NCI-H1694 treated with DMSO at 0.1 percent for 48 hours (cell line): ENCODE measurements around the gene USP32.
"Not testable (repeated sequence)": the region's sequence is repeated elsewhere in the genome, so short reads cannot be mapped to it uniquely, and the experiment has no call there.

Source experiments
- DNase-seq: peaks from one replicate; lab custom pipeline; 2025; lab: John Stamatoyannopoulos, UW

USP32 gene

DNA sequence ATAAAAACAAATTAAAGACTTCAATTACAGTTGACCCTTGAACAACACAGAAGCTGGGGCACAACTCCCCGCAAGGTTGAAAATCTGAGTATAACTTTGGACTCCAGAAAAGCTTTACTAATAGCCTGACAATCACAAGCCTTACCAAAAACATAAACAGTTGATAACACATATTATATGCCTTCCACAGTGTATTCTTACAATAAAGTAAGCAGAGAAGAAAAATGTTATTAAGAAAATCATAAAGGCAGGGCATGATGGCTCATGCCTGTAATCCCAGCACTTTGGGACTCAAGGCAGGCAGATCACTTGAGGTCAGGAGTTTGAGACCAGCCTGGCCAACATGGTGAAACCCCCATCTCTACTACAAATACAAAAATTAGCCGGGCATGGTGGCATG, 58.9 kb downstream of the USP32 start:
- not testable (repeated sequence) for DNase-seq

DNA sequence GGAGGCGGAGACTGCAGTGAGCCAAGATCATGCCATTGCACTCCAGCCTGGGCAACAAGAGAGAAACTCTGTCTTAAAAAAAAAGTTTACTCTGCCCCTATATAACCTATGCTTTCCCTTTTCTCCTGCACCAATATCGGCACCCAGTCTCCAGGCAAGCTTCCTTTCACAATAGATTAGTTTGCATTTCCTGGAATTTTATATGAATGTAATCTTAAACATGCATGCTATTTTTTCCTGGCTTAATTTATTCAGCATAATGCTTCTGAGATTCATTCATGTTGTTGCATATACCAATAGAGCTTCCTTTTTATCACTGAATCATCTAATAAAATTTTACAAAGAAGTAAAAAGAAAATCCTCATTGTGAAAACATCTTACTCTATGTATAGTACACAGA, 59.4 kb downstream of the USP32 start:
- DNase-seq: no peak

DNA sequence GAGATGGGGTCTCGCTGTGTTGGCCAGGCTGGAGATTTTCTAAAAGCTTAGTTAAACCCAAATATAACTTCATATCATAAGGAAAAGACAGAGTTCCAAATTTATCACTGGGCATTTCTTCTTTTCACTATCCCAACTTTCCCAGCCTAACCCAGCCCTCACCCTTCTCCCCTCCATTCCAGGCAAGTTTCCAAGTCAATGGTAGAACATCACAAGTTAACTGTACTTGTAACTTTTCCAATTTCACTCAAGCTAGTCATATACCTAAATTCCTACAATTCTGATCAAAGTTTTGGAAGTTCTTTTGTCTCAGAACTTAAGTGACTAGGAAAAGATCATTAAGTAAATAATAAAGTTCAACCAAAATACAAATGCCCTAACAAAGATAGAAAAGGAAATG, 61.2 kb downstream of the USP32 start:
- DNase-seq: no peak

DNA sequence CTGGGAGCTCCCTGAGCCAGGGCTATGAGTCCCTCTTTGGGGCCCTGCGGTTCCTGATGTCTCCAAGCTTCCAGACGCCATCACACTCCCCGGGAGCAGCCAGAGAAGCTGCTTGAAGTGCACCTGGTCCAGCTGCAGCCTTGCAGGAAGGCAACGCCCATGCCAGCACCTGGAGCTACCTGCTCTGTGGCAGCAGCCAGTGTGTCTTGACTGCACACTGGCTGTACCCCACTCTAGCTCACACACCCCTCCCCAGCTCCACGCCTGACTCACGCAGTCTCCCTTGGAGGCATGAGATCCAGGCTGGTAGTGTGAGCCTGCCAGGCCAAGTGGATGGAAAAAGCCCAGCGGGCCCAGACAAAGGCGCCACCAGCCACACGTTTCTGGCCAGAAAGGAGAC, 63.3 kb downstream of the USP32 start:
- DNase-seq: no peak

DNA sequence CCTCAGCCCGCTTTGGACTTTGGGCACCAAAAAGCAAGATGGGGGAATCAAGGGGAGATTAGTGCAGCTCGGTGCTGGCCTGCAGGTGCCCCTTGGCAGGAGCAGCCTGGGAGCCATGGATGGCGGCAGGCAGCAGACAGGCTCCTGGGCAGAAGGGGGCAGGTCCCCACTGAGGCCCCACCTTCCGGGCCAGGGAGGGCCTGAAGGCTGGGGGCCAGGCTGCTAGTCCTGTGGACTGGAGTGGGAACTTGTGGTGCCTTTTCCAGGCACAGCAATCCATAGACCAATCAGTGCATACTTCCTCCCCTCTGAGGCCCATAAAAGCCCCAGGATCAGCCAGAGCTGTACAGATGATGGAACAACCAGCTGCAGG, 64.0 kb downstream of the USP32 start:
- DNase-seq: no peak

DNA sequence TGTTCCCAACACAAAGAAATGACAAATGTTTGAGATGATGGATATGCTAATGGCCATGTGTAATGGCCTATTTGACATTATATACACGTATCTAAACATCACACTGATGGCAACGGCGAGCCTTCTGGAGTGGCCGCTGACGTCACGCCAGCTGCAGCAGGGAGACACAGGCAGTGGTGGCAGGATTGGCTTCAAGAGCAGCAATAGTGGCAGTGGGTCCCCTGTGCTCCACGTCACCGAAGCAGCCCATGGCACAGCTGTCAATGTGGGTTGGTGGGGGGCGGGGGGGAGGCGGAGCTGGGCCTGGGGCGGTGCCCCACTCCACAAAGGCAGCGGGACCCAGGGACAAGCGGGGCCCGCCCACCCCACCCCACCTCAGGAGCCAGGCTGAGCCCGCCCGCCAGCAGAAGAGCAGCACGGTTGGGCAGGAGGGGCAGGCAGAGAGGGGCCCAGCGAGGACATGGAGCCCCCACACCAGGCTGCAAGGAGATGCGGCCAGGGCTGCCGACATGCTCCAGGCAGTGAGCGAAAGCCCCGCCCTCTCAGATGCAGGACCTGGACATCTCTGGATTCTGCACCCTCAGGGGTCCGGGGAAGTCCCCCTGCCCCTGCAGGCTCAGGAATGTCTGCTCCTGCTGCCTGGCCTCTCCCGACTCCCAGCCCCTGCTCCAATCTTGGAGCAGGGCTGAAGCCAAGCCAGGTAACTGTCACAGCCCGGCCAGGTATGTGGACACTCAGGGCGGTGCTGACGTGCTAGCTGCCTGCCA, 64.6 kb downstream of the USP32 start:
- no peak for DNase-seq

DNA sequence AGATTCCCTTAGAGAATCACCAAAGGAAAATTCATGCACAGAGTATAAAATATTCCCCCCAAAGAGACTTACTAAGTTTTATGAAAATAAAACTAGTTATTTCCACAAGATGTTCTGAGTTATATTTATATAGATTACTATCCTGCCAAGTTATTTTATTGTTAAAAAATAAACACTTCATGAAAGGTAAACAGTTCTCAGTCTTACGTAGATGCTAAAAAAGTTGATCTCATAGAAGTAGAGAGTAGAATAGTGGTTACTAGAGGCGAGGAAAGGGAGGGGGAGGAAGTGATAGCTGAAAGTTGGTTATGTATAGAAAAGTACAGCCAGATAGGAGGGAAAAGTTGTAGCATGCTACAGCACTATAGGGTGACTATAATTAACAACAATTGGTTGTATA, 65.2 kb downstream of the USP32 start:
- no peak for DNase-seq

DNA sequence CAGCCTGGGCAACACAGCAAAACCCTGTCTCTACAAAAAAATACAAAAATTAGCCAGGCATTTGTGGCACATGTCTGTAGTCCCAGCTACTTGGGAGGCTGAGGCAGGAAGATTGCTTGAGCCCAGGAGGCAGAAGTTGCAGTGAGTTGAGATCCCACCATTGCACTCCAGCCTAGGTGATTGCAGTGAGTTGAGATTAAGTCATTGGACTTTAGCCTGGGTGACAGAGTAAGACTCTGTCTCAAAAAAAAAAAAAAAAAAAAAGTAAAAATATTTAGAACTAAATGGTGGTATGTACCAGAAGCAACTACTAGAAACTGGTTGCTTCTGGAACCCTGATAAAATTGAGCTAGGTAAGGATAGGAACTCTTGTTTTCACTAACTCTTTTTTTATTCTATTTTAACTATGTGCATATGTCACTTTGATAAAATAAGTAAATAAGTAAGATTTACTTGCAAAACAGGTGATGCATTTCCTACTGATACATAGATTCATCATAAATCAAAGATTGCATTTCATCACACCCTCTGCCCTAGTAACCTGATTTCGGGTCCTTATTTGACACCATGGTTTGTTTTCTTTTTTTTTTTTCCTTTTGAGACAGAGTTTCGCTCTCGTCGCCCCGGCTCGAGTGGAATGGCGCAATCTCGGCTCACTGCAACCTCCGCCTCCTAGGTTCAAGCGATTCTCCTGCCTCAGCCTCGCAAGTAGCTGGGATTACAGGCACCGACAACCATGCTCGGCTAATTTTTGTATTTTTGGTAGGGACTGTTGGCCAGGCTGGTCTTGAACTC, 66.0 kb downstream of the USP32 start:
- DNase-seq: no peak

DNA sequence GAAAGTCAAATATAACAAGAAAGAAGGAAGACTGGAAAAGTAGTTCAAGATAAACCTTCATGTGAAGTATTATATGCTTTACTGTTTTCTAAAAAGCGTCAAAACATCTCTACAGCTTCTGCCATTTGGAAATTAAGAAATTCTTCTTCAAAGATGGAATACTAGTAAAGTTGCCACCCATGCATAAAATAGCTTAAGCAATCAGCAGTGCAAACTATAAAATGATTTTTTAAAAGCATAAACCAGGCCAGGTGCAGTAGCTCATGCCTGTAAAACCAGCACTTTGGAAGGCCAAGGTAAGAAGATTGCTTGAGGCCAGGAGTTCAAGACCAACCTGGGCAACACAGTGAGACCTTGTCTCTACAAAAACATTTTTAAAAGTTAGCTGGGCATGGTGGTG, 68.2 kb downstream of the USP32 start:
- no peak for DNase-seq

DNA sequence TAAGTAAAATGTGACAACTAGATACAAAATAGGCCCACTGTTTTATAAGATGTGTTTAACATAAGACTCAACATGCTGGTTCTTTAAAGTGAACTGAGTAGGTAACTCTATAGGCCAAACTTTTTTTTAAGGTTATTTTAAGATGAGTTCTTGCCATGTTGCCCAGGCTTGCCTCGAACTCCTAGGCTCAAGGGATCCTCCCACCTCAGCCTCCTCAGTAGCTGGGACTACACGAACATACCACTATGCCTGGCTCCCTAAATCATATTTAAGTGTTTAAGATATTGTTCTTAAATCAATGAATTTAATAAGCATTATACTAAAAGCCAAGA, 69.9 kb downstream of the USP32 start:
- DNase-seq: no peak

DNA sequence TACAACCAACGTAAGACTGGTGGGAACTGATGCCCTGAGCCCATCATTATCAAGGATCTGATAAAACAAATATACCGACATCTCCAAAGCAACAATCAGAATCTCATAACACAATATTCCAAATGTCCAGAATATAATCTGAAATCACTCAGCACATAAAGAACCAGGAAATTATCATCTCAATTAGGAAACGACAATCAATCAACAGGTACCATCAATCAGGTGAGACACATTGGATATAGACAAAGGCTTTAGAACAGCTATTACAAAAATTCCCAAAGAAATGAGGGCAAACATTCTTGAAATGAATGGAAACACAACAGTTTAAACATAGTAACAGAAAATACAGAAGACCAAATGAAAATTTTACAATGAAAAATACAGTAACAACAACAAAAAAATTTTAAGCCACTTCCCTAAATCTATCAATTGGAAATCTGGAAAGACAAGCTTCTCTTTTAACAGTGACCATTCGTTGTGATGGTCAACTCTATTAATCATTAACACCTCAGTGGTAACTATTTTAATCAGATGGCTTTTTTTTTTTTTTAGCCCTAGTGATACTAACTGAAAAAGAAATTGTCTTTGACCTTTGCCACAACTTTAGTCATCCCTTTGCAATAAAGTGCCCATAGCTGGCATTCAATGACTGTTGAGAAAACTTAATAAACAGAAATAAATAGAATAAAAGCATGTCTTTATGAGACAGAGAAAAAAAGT, 70.4 kb downstream of the USP32 start:
- no peak for DNase-seq

DNA sequence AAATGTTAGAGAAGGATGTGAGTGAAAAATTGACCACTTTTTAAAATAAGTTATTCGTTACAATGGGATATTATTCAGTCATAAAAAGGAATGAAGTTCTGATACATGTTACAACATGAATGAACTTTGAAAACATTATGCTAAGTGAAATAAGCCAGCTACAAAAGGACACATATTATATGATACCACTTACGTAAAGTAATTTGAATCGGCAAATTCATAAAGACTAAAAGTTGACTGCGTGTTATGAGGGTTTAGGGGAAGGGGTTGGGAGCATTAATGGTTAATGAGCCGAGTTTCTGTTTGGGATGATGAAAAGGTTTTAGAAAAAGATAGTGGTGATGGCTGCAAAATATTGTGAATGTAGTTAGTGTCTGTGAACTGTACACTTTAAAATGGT, 73.1 kb downstream of the USP32 start:
- DNase-seq: no peak

DNA sequence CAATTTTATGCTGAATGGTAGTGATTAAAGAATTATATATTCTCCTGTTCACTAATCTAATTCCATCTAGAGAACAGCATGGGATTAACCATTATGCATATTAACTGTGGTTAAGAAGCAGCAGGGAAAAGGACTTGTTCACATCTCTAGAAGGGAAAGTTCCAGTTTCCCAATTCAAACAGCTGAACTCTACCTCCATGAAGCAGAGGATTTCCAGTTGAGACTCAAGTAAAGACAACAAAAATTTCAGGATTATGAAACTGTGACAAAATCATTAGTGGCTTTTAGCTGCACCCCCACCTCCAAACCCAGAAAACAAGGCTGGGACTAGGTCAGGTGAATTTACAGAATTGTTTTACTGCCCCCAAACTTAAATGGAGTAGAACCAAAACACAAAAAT, 73.6 kb downstream of the USP32 start:
- DNase-seq: no peak

DNA sequence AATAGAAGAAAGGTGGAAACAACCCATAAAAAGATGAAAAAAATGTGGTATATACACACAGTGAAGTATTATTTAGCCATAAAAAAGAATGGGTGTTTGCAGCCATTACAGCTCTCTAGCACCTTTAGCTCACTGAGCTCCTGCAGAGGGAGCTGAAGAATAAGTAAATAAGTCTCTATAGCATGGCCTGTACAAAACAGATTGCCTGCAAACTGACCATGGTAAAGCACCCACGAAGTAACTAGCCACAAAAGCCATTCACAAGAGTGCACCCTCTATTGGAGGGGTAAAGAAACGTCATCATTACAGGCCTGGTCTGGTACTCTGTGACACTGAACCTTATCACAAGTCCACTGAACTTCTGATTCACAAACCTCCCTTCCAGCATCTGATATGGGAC, 76.3 kb downstream of the USP32 start:
- no peak for DNase-seq

DNA sequence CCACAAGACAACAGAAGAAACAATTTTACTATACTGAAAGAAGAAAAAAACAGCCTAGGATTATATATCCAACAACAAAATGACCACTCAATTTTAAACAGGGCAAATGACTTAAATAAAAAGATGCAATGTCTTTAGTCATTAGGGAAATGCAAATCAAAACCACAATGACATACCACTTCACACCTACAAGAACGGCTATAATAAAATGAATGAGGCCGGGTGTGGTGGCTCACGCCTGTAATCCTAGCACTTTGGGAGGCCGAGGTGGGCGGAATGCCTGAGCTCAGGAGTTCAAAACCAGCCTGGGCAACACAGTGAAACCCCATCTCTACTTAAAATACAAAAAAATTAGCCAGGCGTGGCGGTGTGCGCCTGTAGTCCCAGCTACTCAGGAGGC, 77.0 kb downstream of the USP32 start:
- DNase-seq: not testable (repeated sequence)

DNA sequence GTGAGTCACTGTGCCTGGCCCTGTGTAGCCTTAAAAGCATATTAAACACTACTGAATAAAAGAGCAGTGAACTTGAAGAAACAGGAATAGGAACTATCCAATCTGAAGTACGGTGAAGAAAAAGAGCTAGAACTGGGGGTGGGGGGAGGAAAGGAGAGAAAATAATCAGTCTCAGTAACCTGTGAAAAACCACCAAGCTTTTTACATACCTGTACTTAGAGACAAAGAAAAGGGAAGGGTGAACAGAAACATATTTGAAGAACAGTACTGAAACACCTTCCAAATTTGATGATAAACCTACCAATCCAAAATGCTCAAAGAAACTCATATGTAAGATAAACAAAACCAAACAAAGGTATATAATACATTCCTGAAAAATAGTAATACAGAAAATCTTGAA, 77.5 kb downstream of the USP32 start:
- DNase-seq: no peak

DNA sequence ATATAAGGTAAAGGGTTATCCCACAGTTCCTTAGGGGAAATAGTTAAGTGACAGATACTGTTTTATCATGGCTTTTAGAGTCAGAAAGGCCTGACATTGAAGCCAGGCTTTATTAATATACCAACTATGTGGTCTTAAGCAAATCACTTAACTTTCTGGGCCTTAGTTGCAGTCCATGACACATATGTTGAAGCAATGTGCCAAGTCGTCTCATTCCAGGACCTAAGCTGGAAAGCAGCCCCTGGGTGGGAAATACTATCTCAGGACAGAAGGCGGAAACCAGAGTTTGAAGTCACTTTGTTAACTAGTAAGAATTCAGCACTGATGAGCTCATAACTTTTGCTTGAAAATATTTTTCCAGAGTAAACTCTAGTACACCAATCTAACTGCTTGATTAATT, 80.0 kb downstream of the USP32 start:
- DNase-seq: no peak

DNA sequence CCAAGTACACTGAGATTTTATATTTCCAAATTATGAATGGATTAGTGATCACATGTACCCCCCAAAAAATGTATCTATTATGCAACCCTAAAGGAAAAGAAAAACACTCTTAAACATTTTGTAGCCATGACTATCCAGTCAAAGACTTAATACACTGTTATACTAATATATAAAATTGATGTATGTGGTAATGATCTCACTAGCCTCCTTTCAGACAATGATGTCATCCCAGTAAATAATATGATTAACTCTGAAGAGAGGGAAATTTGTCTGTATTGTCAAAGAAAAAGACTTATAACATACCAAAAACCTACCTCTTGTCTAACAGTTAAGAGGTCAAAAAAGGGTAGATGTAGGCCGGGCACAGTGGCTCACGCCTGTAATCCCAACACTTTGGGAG, 80.7 kb downstream of the USP32 start:
- DNase-seq: no peak

DNA sequence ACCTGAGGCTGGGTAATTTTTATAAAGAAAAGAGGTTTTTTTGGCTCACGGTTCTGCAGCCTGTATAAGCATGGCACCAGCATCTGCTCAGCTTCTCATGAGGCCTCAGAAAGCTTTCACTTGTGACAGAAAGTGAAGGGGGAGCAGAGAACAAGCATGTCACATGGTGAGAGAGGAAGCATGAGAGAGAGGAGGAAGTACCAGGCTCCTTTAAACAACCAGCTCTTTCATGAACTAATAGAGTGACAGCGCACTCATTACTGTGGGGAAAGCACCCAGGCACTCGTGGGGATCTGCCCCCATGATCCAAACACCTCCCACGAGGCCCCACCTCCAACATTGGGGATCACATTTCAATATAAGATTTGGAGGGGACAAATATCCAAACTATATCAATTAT, 86.8 kb downstream of the USP32 start:
- no peak for DNase-seq

DNA sequence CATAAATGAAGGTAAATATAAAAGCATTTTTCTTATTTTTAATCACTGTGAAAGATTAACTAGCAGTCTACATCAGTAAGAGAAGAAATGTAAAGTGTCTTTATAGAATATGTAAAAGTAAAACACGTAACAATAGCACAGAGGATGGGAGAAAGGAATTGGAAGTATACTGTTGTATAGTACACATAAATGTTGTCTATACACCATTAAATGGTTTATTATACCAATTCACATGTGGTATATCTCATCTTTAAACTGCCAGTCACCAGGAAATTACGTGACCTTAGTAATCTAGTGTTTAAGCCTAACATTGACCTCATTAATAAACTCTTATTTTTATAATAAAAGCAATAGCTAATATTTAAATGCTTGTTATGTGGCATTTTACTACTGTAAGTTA, 87.4 kb downstream of the USP32 start:
- no peak for DNase-seq

DNA sequence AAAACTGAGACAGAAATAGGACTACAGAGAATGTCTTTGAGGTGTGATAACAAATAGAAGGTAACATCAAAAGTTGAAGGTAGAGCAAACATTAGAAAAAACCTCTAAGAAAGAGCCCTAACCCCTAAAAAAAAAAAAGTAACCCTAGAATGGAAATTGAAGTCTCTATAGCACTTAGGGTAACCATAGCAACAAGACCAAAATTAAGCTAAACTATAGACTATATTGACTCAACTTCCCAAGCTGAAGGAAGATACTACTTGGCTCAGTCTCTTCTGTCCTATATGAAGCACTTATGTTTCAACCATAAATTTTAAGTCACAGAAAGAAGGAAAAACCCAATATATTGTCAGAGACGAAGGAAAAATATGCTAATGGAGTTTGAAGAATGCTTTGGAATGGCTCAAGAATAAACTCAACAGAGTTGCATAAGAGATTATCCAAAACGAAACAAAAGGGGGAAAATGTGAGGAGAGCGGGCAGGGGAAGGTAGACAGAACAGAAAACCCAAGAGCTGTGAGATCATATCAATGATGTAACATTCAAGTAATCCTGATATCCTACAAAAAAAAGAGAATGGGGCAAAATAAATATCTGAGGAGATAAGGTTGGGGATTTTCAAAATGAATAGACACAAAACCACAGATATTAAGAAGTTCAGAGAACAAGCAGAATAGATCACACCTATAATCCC, 88.4 kb downstream of the USP32 start:
- DNase-seq: no peak

DNA sequence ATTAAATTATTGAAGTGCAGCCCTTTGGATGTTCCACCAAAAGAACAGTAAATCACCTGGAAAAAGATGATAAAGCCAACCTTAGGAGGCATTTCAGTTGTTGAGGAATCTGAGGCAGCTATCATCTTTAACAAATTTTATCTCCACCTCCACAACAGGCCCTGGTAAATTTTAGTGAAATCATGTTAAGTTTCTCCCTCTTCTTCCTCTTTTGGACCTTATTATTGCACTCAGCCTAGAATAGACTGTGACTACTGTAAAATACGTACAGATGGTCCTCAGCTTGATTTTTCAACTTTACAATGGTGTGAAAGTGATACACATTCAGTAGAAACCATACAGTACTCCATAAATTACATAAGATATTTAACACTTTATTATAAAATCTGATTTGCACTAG, 90.3 kb downstream of the USP32 start:
- no peak for DNase-seq

DNA sequence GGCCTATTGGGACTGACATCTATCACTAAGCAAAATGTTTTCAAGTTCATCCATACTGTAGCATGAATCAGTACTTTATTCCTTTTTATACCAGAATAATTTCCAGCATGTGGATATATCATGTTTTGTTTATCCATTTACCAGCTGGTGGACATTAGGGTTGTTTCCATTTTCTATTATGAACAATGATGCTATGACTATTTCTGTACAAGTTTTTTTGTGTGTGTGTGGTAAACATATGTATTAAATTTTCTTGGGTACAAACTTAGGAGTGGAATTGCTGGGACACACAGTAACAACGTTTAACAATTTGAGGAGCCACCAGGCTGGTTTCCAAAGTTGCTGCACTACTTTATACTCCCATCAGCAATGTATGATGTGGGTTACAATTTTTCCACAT, 91.0 kb downstream of the USP32 start:
- DNase-seq: no peak
